Stimulated activated memory B cell treated with anti-CD40 and anti-IgM and Interleukin-4, amounts not matched to agents 10 μg/mL and 1 μg/mL and 100 μg/mL, for 72 hours (primary cell): ENCODE results near the gene SLC46A3.

Source experiments
- ATAC-seq: fragments of 150-1000 bp; cut with Tn5 transposase; 2 replicates; pipeline ENCODE4 v1.10.0; 2021
- H3K27ac Mint-ChIP-seq: one replicate; pipeline ENCODE4 v1.8.0; 2022; ENCODE audit warnings: mild to moderate bottlenecking, mixed read lengths
- H3K27me3 Mint-ChIP-seq: one replicate; pipeline ENCODE4 v1.8.0; 2022; ENCODE audit warnings: mixed read lengths
- H3K36me3 Mint-ChIP-seq: one replicate; pipeline ENCODE4 v1.8.0; 2022; ENCODE audit warnings: mixed read lengths
- H3K4me1 Mint-ChIP-seq: one replicate; pipeline ENCODE4 v1.8.0; 2022; ENCODE audit warnings: mixed read lengths
- H3K4me3 Mint-ChIP-seq: one replicate; pipeline ENCODE4 v1.8.0; 2022; ENCODE audit warnings: mild to moderate bottlenecking, moderate library complexity, mixed read lengths
- H3K9me3 Mint-ChIP-seq: one replicate; pipeline ENCODE4 v1.8.0; 2022; ENCODE audit warnings: mixed read lengths

The SLC46A3 gene

GRCh38 chr13:28678809-28679208 is 40.0 kb downstream of the SLC46A3 start:
- Mint-ChIP-seq H3K9me3 (no peaks in the 10 kb centered on the region), H3K4me3 (no peak overlapping the region), H3K4me1 (peaks cover 6% of the 10 kb centered on the region), H3K27ac (no peak overlapping the region), H3K36me3 (peaks cover 21% of the 10 kb centered on the region), H3K27me3 (no peaks in the 10 kb centered on the region)
- no peak for ATAC-seq

GRCh38 chr13:28671126-28671792 is 47.5 kb downstream of the SLC46A3 start:
- Mint-ChIP-seq H3K27me3 (no peaks in the 10 kb centered on the region), H3K9me3 (no peaks in the 10 kb centered on the region), H3K36me3 (peaks cover 68% of the 10 kb centered on the region), H3K4me1 (peaks cover 37% of the 10 kb centered on the region), H3K4me3 (no peak overlapping the region), H3K27ac (peak overlapping the region; percentile 28)
- ATAC-seq = no peak

GRCh38 chr13:28666897-28667488 is 51.8 kb downstream of the SLC46A3 start:
- no peak for ATAC-seq
- H3K9me3 Mint-ChIP-seq = no peaks in the 10 kb centered on the region
- no peak overlapping the region for H3K27ac Mint-ChIP-seq
- peaks cover 47% of the 10 kb centered on the region for H3K4me1 Mint-ChIP-seq
- no peaks in the 10 kb centered on the region for H3K27me3 Mint-ChIP-seq
- H3K36me3 Mint-ChIP-seq = peaks cover 70% of the 10 kb centered on the region
- H3K4me3 Mint-ChIP-seq = no peak overlapping the region

GRCh38 chr13:28659621-28659970 is 59.2 kb downstream of the SLC46A3 start:
- no peaks in the 10 kb centered on the region for H3K9me3 Mint-ChIP-seq
- ATAC-seq = peak; percentile 51
- H3K4me3 Mint-ChIP-seq = peak overlapping the region; percentile 94
- peaks cover 64% of the 10 kb centered on the region for H3K4me1 Mint-ChIP-seq
- H3K27me3 Mint-ChIP-seq = no peaks in the 10 kb centered on the region
- peak overlapping the region; percentile 90 for H3K27ac Mint-ChIP-seq
- peaks cover 23% of the 10 kb centered on the region for H3K36me3 Mint-ChIP-seq

GRCh38 chr13:28658796-28659620 is 59.8 kb downstream of the SLC46A3 start, which contains the start of gene POMP:
TSS of gene POMP (plus strand) at chr13:28659130. CDS start at chr13:28659185, 55 bp downstream.
- Mint-ChIP-seq H3K4me3 (peak within 1 kb of the TSS; percentile 94), H3K27ac (peak within 1 kb of the TSS; percentile 90), H3K9me3 (no peaks in the 10 kb centered on the region), H3K4me1 (peaks cover 64% of the 10 kb centered on the region), H3K27me3 (no peaks in the 10 kb centered on the region), H3K36me3 (peaks cover 21% of the 10 kb centered on the region)
- ATAC-seq = peak; percentile 94

GRCh38 chr13:28658539-28658795 is 60.3 kb downstream of the SLC46A3 start:
- H3K4me1 Mint-ChIP-seq = peaks cover 64% of the 10 kb centered on the region
- no peaks in the 10 kb centered on the region for H3K9me3 Mint-ChIP-seq
- H3K36me3 Mint-ChIP-seq = peaks cover 21% of the 10 kb centered on the region
- peak overlapping the region; percentile 90 for H3K27ac Mint-ChIP-seq
- H3K4me3 Mint-ChIP-seq = peak overlapping the region; percentile 94
- peak; percentile 38 for ATAC-seq
- no peaks in the 10 kb centered on the region for H3K27me3 Mint-ChIP-seq

- Mint-ChIP-seq H3K27me3 (no peaks in the 10 kb centered on the region), H3K27ac (peak overlapping the region; percentile 90), H3K4me1 (peaks cover 64% of the 10 kb centered on the region), H3K36me3 (peaks cover 22% of the 10 kb centered on the region), H3K4me3 (peak overlapping the region; percentile 94), H3K9me3 (no peaks in the 10 kb centered on the region)
- peak; percentile 34 for ATAC-seq
Observed at GRCh38 chr13:28657784-28658538, 60.8 kb downstream of the SLC46A3 start.

GRCh38 chr13:28655561-28655960 is 63.2 kb downstream of the SLC46A3 start:
- H3K4me1 Mint-ChIP-seq = peaks cover 45% of the 10 kb centered on the region
- no peaks in the 10 kb centered on the region for H3K9me3 Mint-ChIP-seq
- no peak for ATAC-seq
- peak overlapping the region; percentile 29 for H3K27ac Mint-ChIP-seq
- peaks cover 14% of the 10 kb centered on the region for H3K36me3 Mint-ChIP-seq
- no peak overlapping the region for H3K4me3 Mint-ChIP-seq
- no peaks in the 10 kb centered on the region for H3K27me3 Mint-ChIP-seq

- no peaks in the 10 kb centered on the region for H3K27me3 Mint-ChIP-seq
- ATAC-seq = no peak
- H3K9me3 Mint-ChIP-seq = no peaks in the 10 kb centered on the region
- no peak overlapping the region for H3K27ac Mint-ChIP-seq
- peaks cover 35% of the 10 kb centered on the region for H3K4me1 Mint-ChIP-seq
- H3K4me3 Mint-ChIP-seq = no peak overlapping the region
- peaks cover 14% of the 10 kb centered on the region for H3K36me3 Mint-ChIP-seq
Observed at GRCh38 chr13:28654276-28654675, 64.5 kb downstream of the SLC46A3 start.

- no peak for ATAC-seq
- Mint-ChIP-seq H3K4me1 (peaks cover 29% of the 10 kb centered on the region), H3K36me3 (peaks cover 14% of the 10 kb centered on the region), H3K27ac (no peak overlapping the region), H3K4me3 (no peak overlapping the region), H3K27me3 (no peaks in the 10 kb centered on the region), H3K9me3 (no peaks in the 10 kb centered on the region)
Observed at GRCh38 chr13:28653111-28653510, 65.7 kb downstream of the SLC46A3 start.

- peaks cover 17% of the 10 kb centered on the region for H3K4me1 Mint-ChIP-seq
- no peak overlapping the region for H3K27ac Mint-ChIP-seq
- no peaks in the 10 kb centered on the region for H3K9me3 Mint-ChIP-seq
- peaks cover 14% of the 10 kb centered on the region for H3K36me3 Mint-ChIP-seq
- H3K27me3 Mint-ChIP-seq = no peaks in the 10 kb centered on the region
- no peak overlapping the region for H3K4me3 Mint-ChIP-seq
- ATAC-seq = no peak
Observed at GRCh38 chr13:28651810-28652401, 66.9 kb downstream of the SLC46A3 start.

GRCh38 chr13:28650284-28650683 is 68.5 kb downstream of the SLC46A3 start:
- peak; percentile 63 for ATAC-seq

More at GRCh38 chr13:28650284-28650683, 68.5 kb downstream of the SLC46A3 start:
- Mint-ChIP-seq H3K9me3 (no peaks in the 10 kb centered on the region), H3K4me1 (peaks cover 4% of the 10 kb centered on the region), H3K36me3 (peaks cover 12% of the 10 kb centered on the region), H3K27ac (no peak overlapping the region), H3K27me3 (no peaks in the 10 kb centered on the region), H3K4me3 (no peak overlapping the region)
